Upper lobe of right lung (tissue), 1 donor: ENCODE data around the gene ADAMTS16. TPM values are rescaled to one million over a fixed set of nuclear protein-coding genes. Genes with fewer than 3 reads are reported as not detected.

Experiments used
- ATAC-seq: fragments of 200-7000 bp; cut with Tn5 transposase; one replicate; pipeline ENCODE4 v1.9.1; 2020; ENCODE audit warnings: mild to moderate bottlenecking, moderate library complexity
- DNase-seq: peaks from one replicate; pipeline ENCODE4 v3.0.0-alpha.2; 2020
- H3K27ac ChIP-seq: fragments of 200-600 bp; one replicate; pipeline ENCODE4 v1.8.0; 2022
- H3K27me3 ChIP-seq: fragments of 200-600 bp; one replicate; pipeline ENCODE4 v1.8.0; 2022; ENCODE audit warnings: mild to moderate bottlenecking
- H3K36me3 ChIP-seq: fragments of 200-600 bp; one replicate; pipeline ENCODE4 v1.8.0; 2022
- H3K4me1 ChIP-seq: fragments of 200-600 bp; one replicate; pipeline ENCODE4 v1.8.0; 2022
- H3K4me3 ChIP-seq: fragments of 200-600 bp; one replicate; pipeline ENCODE4 v1.8.0; 2022; ENCODE audit warnings: mild to moderate bottlenecking
- H3K9me3 ChIP-seq: fragments of 200-600 bp; one replicate; pipeline ENCODE4 v1.8.0; 2022
- intact Hi-C: fragments of 100-400 bp; cut with DNase I; formaldehyde crosslinking; loops from one replicate; pipeline ENCODE4 v1.11.0; 2022
- total RNA-seq: library from RNA; stranded (reverse); fragmentation: NEBNext Ultra II Directional; extraction: Animal tissue kit (Norgen Biotek cat#: 25700); gene quantifications from one replicate; pipeline ENCODE4 v1.2.1, GENCODE V29; 2021
- TF ChIP-seq, protein P1 (sequence below): fragments of 200-600 bp; IDR thresholded peaks from one replicate; pipeline ENCODE4 v1.8.0; 2022; ENCODE audit warnings: antibody characterized with exemption
- donor health status: DM: no; HTN: yes; CAD: no; lungs with severe emphysema.

Gene ADAMTS16
- total RNA-seq, 1 donor from 2014 or later, result 0.26 TPM

DNA sequence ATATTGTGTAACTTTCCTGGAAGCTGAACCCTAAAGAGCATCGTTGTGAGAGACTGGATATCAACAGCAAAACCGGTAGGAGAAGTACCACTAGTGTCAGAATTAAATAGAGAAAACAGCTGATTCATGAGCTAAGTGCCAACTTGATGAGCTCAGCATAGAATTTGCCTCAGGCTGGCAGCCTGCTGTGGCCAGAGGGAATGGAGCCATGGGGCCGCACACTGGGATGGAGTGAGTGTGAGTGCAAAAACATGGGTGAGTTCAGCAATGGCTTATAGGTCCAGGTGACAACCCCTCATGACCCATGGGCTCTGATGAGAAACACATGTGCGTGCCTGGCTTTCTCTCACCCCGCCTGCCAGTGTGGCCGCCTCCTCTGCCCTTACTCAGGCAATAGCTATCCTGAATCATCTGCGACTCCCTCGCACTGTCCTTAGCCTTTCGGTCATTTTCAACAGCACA is 25.4 kb downstream of the ADAMTS16 start:
- ATAC-seq (no peak), DNase-seq (no peak)
- H3K27ac ChIP-seq, result no peak overlapping the region
- no peaks in the 10 kb centered on the region for H3K9me3 ChIP-seq
- no peaks in the 10 kb centered on the region for H3K27me3 ChIP-seq
- no peaks in the 10 kb centered on the region for H3K36me3 ChIP-seq
- intact Hi-C loops, result no loop called here
- no peak overlapping the region for H3K4me3 ChIP-seq
- TF ChIP-seq, protein P1, sequence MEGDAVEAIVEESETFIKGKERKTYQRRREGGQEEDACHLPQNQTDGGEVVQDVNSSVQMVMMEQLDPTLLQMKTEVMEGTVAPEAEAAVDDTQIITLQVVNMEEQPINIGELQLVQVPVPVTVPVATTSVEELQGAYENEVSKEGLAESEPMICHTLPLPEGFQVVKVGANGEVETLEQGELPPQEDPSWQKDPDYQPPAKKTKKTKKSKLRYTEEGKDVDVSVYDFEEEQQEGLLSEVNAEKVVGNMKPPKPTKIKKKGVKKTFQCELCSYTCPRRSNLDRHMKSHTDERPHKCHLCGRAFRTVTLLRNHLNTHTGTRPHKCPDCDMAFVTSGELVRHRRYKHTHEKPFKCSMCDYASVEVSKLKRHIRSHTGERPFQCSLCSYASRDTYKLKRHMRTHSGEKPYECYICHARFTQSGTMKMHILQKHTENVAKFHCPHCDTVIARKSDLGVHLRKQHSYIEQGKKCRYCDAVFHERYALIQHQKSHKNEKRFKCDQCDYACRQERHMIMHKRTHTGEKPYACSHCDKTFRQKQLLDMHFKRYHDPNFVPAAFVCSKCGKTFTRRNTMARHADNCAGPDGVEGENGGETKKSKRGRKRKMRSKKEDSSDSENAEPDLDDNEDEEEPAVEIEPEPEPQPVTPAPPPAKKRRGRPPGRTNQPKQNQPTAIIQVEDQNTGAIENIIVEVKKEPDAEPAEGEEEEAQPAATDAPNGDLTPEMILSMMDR, result no peak
- H3K4me1 ChIP-seq, result no peaks in the 10 kb centered on the region

DNA sequence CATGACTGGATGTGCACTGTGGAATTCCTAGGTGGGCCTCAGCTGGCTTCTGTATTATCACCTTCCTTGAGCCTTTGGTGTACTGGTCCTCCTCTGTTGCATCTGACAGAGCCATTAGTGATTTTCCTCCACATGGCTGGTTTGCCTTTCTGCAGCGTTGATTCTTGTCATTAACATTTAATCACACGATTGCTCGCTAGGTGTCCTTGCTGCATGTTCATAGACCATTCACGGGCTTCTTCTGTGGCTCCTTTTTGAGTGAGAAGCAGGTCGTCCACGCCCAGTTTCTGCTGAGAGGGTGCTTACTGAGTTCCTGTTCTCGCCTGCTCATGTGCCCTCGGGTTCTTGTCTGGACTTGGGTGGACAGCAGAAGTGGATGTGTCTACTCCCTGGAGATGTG is 29.3 kb downstream of the ADAMTS16 start:
- DNase-seq (no peak), ATAC-seq (no peak)
- intact Hi-C loops, result no loop called here
- no peak overlapping the region for H3K27ac ChIP-seq
- H3K4me3 ChIP-seq, result no peak overlapping the region
- no peaks in the 10 kb centered on the region for H3K36me3 ChIP-seq
- H3K27me3 ChIP-seq, result no peaks in the 10 kb centered on the region
- no peaks in the 10 kb centered on the region for H3K9me3 ChIP-seq
- TF ChIP-seq, protein P1, result no peak
- H3K4me1 ChIP-seq, result no peaks in the 10 kb centered on the region

DNA sequence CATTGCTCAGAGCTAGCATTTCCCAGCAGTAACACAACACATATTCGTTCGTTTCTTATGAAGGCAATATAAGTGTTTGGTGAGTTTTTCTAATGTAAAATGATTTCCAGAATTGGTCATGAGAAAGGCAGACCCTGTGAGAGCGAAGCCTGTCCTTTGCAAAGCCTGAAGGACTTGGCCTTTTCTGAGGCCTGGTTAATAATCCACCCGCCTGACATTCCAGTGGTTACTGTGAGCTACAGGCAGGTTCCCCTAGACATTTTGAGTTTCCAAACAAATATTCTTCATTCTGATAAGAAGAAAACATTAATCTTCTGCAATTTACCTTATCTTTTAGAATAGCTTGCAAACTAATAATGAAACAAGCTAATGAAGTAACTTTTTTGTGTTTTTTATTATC is 38.0 kb downstream of the ADAMTS16 start:
- no peaks in the 10 kb centered on the region for H3K4me1 ChIP-seq
- no peak overlapping the region for H3K27ac ChIP-seq
- no peak overlapping the region for H3K4me3 ChIP-seq
- ATAC-seq, result peak; percentile 87
- H3K27me3 ChIP-seq, result no peaks in the 10 kb centered on the region
- H3K36me3 ChIP-seq, result no peaks in the 10 kb centered on the region
- H3K9me3 ChIP-seq, result no peaks in the 10 kb centered on the region
- intact Hi-C loops, result no loop called here
- TF ChIP-seq, protein P1, result no peak
- no peak for DNase-seq

DNA sequence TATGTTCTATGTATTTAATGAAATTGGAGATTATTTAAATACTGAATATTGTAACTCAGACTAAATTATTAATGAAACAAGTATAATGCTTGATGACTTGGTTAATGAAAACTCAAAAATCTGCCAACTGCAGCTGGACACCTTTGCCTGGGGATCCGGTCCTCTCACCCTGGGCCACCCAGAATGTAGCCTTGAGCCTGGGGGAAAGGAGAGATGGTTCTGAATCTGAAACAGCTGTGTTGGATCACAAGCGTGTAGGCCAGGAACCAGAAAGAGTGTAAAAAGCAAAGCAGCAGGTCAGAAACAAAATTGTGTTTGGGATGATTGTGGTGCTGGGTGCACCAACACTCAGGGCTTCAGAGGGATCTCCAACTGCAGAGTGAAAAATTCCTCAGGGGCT is 38.5 kb downstream of the ADAMTS16 start:
- no peaks in the 10 kb centered on the region for H3K9me3 ChIP-seq
- no peaks in the 10 kb centered on the region for H3K27me3 ChIP-seq
- no peak for DNase-seq
- H3K4me3 ChIP-seq, result no peak overlapping the region
- H3K27ac ChIP-seq, result no peak overlapping the region
- TF ChIP-seq, protein P1, result no peak
- no peak for ATAC-seq
- H3K36me3 ChIP-seq, result no peaks in the 10 kb centered on the region
- H3K4me1 ChIP-seq, result no peaks in the 10 kb centered on the region
- intact Hi-C loops, result no loop called here

DNA sequence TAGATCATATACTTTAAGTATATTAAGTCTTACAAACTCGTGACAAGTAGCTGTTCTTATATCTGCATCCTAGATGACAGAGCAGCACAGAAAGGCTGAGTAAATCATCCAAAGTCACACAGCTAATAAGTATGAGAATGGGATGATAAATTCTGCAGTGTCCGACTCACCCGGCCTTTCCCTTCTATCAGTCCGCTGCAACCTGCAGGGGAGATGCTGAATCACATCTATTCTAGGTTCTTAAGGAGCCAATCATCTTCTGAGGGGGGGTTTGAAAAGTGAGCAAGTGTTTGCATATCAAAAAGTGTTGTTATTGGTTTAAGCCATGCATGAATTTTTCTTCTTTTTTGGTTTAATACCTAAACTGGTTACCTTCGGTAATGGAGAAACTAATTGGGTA is 38.9 kb downstream of the ADAMTS16 start:
- intact Hi-C loops, result no loop called here
- no peak overlapping the region for H3K27ac ChIP-seq

More for the DNA sequence above, 38.9 kb downstream of the ADAMTS16 start:
- no peak for DNase-seq
- TF ChIP-seq, protein P1, result no peak
- no peak for ATAC-seq
- no peaks in the 10 kb centered on the region for H3K9me3 ChIP-seq
- no peak overlapping the region for H3K4me3 ChIP-seq
- no peaks in the 10 kb centered on the region for H3K36me3 ChIP-seq
- no peaks in the 10 kb centered on the region for H3K4me1 ChIP-seq
- no peaks in the 10 kb centered on the region for H3K27me3 ChIP-seq
